B cell (primary cell): ENCODE measurements around the gene F8A1.

Source experiments
- EZH2 ChIP-seq: IDR thresholded peaks from 2 replicates; pipeline ENCODE4 v1.6.1; 2012; ENCODE audit warnings: borderline replicate concordance, low read depth, mild to moderate bottlenecking, moderate library complexity, low read length; ENCODE audit not compliant: insufficient read depth, poor library complexity, severe bottlenecking
- TF ChIP-seq, protein P1 (sequence below): fragments of 200-600 bp; IDR thresholded peaks from one replicate; pipeline ENCODE4 v1.8.0; 2022; ENCODE audit warnings: antibody characterized with exemption, mild to moderate bottlenecking

DNA sequence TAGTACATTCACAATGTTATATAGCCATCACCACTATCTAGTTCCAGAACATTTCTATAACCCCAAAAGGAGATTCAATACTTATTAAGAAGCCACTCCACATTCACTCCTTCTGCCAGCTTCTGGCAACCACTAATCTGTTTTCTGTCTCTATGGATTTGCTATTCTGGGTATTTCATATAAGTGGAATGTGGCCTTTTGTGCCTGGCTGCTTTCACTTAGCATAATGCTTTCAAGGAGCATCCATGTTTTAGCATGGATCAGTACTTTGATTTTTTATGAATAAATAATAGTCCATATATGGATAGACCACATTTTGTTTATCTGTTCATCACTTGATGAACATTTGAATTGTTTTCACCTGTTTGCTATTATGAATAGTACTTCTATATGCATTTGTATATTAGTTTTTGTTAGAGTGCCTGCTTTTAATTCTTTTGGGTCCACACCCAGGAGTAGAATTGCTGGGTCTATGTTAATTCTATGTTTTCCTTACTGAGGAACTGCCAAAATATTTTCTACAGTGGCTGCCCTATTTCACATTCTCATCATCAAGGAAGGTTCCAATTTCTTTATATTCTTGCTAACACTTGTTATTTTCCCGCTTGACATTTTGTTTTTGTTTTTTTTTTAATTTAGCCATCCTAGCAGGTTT lies 35.1 kb upstream of the F8A1 start:
- TF ChIP-seq, protein P1, sequence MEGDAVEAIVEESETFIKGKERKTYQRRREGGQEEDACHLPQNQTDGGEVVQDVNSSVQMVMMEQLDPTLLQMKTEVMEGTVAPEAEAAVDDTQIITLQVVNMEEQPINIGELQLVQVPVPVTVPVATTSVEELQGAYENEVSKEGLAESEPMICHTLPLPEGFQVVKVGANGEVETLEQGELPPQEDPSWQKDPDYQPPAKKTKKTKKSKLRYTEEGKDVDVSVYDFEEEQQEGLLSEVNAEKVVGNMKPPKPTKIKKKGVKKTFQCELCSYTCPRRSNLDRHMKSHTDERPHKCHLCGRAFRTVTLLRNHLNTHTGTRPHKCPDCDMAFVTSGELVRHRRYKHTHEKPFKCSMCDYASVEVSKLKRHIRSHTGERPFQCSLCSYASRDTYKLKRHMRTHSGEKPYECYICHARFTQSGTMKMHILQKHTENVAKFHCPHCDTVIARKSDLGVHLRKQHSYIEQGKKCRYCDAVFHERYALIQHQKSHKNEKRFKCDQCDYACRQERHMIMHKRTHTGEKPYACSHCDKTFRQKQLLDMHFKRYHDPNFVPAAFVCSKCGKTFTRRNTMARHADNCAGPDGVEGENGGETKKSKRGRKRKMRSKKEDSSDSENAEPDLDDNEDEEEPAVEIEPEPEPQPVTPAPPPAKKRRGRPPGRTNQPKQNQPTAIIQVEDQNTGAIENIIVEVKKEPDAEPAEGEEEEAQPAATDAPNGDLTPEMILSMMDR = no peak
- no peak for TF ChIP-seq EZH2
